ENCODE measurements around the gene BCAR3.
"Not testable (repeated sequence)": the region's sequence is repeated elsewhere in the genome, so short reads cannot be mapped to it uniquely, and the experiment has no call there.

The BCAR3 gene

GRCh38 chr1:93667642-93668041 lies 14.0 kb downstream of the BCAR3 start:
- no peak for ATAC-seq

GRCh38 chr1:93666613-93667384 lies 14.8 kb downstream of the BCAR3 start:
- ATAC-seq = no peak

- ATAC-seq = no peak
These were observed 16.6 kb downstream of the BCAR3 start for GRCh38 chr1:93665015-93665414.

GRCh38 chr1:93663208-93663614 lies 18.4 kb downstream of the BCAR3 start:
- ATAC-seq = no peak

- ATAC-seq = no peak
These were observed 19.0 kb downstream of the BCAR3 start for GRCh38 chr1:93662481-93663207.

- ATAC-seq = no peak
These were observed 19.7 kb downstream of the BCAR3 start for GRCh38 chr1:93661829-93662474.

- not testable (repeated sequence) for ATAC-seq
These were observed 20.3 kb downstream of the BCAR3 start for GRCh38 chr1:93661341-93661740.

- ATAC-seq = no peak
These were observed 21.7 kb downstream of the BCAR3 start for GRCh38 chr1:93659822-93660503.

- peak in 1 of 2 donors; percentile 55 for ATAC-seq
These were observed 23.4 kb downstream of the BCAR3 start for GRCh38 chr1:93658188-93658587.

- no peak for ATAC-seq
These were observed 25.1 kb downstream of the BCAR3 start for GRCh38 chr1:93656491-93656890.

GRCh38 chr1:93653656-93654055 lies 28.0 kb downstream of the BCAR3 start:
- ATAC-seq = no peak

- no peak for ATAC-seq
These were observed 29.2 kb downstream of the BCAR3 start for GRCh38 chr1:93652323-93652949.

GRCh38 chr1:93651695-93652094 lies 29.9 kb downstream of the BCAR3 start:
- ATAC-seq = no peak

- not testable (repeated sequence) for ATAC-seq
These were observed 31.5 kb downstream of the BCAR3 start for GRCh38 chr1:93650159-93650558.

- no peak for ATAC-seq
These were observed 32.4 kb downstream of the BCAR3 start for GRCh38 chr1:93649231-93649630.

- ATAC-seq = no peak
These were observed 33.0 kb downstream of the BCAR3 start for GRCh38 chr1:93648656-93649055.

- no peak for ATAC-seq
These were observed 40.1 kb downstream of the BCAR3 start for GRCh38 chr1:93641527-93641926.

- no peak for ATAC-seq
These were observed 40.8 kb downstream of the BCAR3 start for GRCh38 chr1:93640656-93641440.

GRCh38 chr1:93638981-93639380 lies 42.7 kb downstream of the BCAR3 start:
- no peak for ATAC-seq

- no peak for ATAC-seq
These were observed 43.3 kb downstream of the BCAR3 start for GRCh38 chr1:93638307-93638847.

GRCh38 chr1:93636712-93637111 lies 44.9 kb downstream of the BCAR3 start:
- ATAC-seq = no peak

Measured in activated CD4-positive, CD25-positive, alpha-beta regulatory T cell treated with anti-CD3 and anti-CD28 coated beads, Interleukin-2, amount 50 U/mL, for 24 hours (primary cell).